ENCODE measurements around the gene INTS14. TPM values are rescaled to one million over a fixed set of nuclear protein-coding genes. Genes with fewer than 3 reads are reported as not detected.

INTS14 gene
- total and polyA plus RNA-seq, 2 of the 8 experiments (the other 6 are each of a cell fraction or from before 2014, with no cell fraction given) = 33.1 to 33.7 TPM

DNA sequence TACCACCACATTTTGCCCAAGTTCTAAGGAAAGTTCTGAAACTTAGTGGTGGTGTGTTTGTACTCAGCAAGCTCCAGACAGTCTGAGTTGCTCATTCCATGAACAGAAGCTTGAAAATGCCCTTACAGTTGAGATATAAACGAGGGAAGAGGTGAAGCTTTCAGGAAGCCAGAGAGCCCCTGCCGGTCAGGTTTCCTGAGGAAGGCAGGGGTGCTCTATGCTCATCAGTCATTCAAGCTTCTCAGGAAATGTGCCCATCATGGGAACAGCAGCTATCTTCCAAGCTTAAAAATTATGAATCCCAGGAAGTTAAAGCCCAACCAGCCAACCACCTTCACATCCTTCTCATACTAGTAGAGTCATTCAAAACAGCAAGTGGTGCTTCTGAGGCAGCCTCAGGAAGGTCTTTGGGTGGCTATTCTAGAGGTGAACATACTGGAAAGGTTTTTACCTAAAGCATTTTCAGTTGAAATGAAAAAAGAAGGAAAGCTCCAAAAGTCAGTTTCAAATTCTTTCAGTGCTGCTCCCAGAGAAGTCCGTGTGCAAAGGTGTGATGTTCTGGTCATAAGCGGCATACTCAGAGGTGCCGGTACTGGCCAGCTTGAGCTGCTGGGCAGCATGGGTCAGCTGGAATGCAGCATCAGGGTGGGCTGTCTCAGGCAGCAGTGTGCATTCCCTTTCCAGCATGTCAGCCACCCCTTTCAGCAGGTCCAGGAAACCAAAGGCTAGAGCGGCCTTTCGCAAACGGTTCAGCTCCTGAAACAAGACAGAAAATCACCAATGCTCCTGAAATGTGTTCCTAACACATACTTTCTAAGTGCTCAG, 31.8 kb downstream of the INTS14 start (continued):
- TF ChIP-seq RAD21 (IDR thresholded peaks at IDR 0.05 in 1 of 2, conservative IDR thresholded peaks at IDR 0.05 in 1 of 2; ENCODE audit: low read depth in 2 of 2, low read length in 2 of 2) (no peak), RNF2 (IDR thresholded peaks at IDR 0.05; ENCODE audit: borderline replicate concordance, low read depth, low read length, missing control alignments, poor library complexity, severe bottlenecking) (no peak), KDM4A (IDR thresholded peaks at IDR 0.05; ENCODE audit: low read depth, low read length, severe bottlenecking) (no peak), YY1 (IDR thresholded peaks at IDR 0.05; ENCODE audit: low read depth, low read length) (no peak), GABPA (IDR thresholded peaks at IDR 0.05; ENCODE audit: borderline replicate concordance, insufficient read depth, low read length) (no peak), TEAD4 (IDR thresholded peaks at IDR 0.05; ENCODE audit: low read depth, low read length) (0 out of 2 replicates have a peak, but pooled peaks have one; percentile 22), CEBPB (IDR thresholded peaks at IDR 0.05; ENCODE audit: low read depth, low read length) (no peak), KDM5A (IDR thresholded peaks at IDR 0.05; ENCODE audit: low read length) (no peak), SP2 (IDR thresholded peaks at IDR 0.05; ENCODE audit: low read length) (no peak), POLR2A (IDR thresholded peaks at IDR 0.05; ENCODE audit: control extremely low read depth in 1 of 2, low read depth in 2 of 2, low read length in 2 of 2) (peak in 1 of 2 experiments; percentile 54; a peak in 2 of 3 replicates)
- TF ChIP-seq, protein P1, sequence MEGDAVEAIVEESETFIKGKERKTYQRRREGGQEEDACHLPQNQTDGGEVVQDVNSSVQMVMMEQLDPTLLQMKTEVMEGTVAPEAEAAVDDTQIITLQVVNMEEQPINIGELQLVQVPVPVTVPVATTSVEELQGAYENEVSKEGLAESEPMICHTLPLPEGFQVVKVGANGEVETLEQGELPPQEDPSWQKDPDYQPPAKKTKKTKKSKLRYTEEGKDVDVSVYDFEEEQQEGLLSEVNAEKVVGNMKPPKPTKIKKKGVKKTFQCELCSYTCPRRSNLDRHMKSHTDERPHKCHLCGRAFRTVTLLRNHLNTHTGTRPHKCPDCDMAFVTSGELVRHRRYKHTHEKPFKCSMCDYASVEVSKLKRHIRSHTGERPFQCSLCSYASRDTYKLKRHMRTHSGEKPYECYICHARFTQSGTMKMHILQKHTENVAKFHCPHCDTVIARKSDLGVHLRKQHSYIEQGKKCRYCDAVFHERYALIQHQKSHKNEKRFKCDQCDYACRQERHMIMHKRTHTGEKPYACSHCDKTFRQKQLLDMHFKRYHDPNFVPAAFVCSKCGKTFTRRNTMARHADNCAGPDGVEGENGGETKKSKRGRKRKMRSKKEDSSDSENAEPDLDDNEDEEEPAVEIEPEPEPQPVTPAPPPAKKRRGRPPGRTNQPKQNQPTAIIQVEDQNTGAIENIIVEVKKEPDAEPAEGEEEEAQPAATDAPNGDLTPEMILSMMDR (IDR thresholded peaks at IDR 0.05; ENCODE audit: control extremely low read depth in 1 of 3, insufficient read depth in 1 of 3, low read depth in 1 of 3, low read length in 3 of 3) = no peak
- TF ChIP-seq, protein P2, sequence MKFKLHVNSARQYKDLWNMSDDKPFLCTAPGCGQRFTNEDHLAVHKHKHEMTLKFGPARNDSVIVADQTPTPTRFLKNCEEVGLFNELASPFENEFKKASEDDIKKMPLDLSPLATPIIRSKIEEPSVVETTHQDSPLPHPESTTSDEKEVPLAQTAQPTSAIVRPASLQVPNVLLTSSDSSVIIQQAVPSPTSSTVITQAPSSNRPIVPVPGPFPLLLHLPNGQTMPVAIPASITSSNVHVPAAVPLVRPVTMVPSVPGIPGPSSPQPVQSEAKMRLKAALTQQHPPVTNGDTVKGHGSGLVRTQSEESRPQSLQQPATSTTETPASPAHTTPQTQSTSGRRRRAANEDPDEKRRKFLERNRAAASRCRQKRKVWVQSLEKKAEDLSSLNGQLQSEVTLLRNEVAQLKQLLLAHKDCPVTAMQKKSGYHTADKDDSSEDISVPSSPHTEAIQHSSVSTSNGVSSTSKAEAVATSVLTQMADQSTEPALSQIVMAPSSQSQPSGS (IDR thresholded peaks at IDR 0.05; ENCODE audit: low read length) = no peak
- TF ChIP-seq, protein P3, sequence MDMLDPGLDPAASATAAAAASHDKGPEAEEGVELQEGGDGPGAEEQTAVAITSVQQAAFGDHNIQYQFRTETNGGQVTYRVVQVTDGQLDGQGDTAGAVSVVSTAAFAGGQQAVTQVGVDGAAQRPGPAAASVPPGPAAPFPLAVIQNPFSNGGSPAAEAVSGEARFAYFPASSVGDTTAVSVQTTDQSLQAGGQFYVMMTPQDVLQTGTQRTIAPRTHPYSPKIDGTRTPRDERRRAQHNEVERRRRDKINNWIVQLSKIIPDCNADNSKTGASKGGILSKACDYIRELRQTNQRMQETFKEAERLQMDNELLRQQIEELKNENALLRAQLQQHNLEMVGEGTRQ (IDR thresholded peaks at IDR 0.05; ENCODE audit: low read length) = no peak
